ENCODE results near the gene SEC14L2. TPM values are rescaled to one million over a fixed set of nuclear protein-coding genes. Genes with fewer than 3 reads are reported as not detected.

The SEC14L2 gene
- total RNA-seq, 1 donor from 2014 or later: 20.6 TPM

DNA sequence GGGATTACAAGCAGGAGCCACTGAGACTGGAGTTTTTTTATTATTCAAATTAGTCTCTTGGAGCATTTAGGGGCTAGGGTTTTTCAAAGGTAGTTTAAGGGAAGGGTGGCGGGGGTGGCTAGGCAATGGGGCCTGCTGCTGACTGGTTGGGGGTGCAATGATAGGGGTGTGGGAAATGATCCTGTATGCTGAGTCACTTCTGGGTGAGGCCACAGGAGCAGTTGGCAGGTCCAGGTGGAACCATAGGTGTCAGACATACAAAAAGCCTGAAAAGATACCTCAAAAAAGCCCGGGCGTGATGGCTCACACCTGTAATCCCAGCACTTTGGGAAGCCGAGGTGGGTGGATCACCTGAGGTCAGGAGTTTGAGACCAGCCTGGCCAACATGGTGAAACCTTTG, 42.4 kb downstream of the SEC14L2 start:
- TF ChIP-seq, protein P1, sequence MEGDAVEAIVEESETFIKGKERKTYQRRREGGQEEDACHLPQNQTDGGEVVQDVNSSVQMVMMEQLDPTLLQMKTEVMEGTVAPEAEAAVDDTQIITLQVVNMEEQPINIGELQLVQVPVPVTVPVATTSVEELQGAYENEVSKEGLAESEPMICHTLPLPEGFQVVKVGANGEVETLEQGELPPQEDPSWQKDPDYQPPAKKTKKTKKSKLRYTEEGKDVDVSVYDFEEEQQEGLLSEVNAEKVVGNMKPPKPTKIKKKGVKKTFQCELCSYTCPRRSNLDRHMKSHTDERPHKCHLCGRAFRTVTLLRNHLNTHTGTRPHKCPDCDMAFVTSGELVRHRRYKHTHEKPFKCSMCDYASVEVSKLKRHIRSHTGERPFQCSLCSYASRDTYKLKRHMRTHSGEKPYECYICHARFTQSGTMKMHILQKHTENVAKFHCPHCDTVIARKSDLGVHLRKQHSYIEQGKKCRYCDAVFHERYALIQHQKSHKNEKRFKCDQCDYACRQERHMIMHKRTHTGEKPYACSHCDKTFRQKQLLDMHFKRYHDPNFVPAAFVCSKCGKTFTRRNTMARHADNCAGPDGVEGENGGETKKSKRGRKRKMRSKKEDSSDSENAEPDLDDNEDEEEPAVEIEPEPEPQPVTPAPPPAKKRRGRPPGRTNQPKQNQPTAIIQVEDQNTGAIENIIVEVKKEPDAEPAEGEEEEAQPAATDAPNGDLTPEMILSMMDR (IDR thresholded peaks at IDR 0.05): no peak
- no peaks in the 10 kb centered on the region for H3K27me3 ChIP-seq
- no peak for DNase-seq (ENCODE audit: extremely low spot score in 2 of 2)
- no peaks in the 10 kb centered on the region for H3K36me3 ChIP-seq
- H3K4me3 ChIP-seq: no peak overlapping the region
- H3K9me3 ChIP-seq: no peaks in the 10 kb centered on the region
- no peak overlapping the region for H3K27ac ChIP-seq
- intact Hi-C loops (cut with DNase I): no loop called here
- H3K4me1 ChIP-seq: no peaks in the 10 kb centered on the region

DNA sequence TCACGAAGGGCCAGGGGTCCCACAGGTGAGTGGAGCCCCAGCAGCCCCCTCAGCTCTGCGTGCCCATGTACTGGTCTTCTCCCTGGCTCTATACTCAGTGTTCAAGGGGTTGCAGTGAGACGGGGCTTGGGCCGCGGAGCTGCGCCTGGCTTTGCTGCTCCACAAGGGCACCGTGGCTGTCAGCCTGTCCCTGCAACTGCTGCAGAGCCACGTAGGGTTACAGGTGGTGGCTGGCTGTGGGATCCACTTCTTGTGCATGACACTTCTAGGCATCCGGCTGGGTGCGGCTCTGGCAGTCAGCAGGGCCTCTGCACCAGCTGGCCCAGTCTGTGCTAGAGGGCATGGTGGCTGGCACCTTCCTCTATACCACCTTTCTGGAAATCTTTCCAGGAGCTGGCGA, 43.0 kb downstream of the SEC14L2 start:
- Histone ChIP-seq H3K9me3 (no peaks in the 10 kb centered on the region), H3K4me1 (no peaks in the 10 kb centered on the region), H3K27ac (no peak overlapping the region), H3K36me3 (no peaks in the 10 kb centered on the region), H3K27me3 (no peaks in the 10 kb centered on the region), H3K4me3 (no peak overlapping the region)
- intact Hi-C loops (cut with DNase I): no loop called here
- no peak for DNase-seq (ENCODE audit: extremely low spot score in 2 of 2)
- no peak for TF ChIP-seq POLR2AphosphoS5 (IDR thresholded peaks at IDR 0.05; ENCODE audit: insufficient read depth in 1 of 2, low read depth in 1 of 2)
- TF ChIP-seq POLR2A (IDR thresholded peaks at IDR 0.05): no peak
- TF ChIP-seq, protein P1 (IDR thresholded peaks at IDR 0.05): no peak

- no peak for TF ChIP-seq POLR2A (IDR thresholded peaks at IDR 0.05)
- no peak for TF ChIP-seq POLR2AphosphoS5 (IDR thresholded peaks at IDR 0.05; ENCODE audit: insufficient read depth in 1 of 2, low read depth in 1 of 2)
- TF ChIP-seq, protein P1 (IDR thresholded peaks at IDR 0.05): no peak
- intact Hi-C loops (cut with DNase I): no loop called here
- no peak for DNase-seq (ENCODE audit: extremely low spot score in 2 of 2)
- Histone ChIP-seq H3K27me3 (no peaks in the 10 kb centered on the region), H3K4me1 (no peaks in the 10 kb centered on the region), H3K36me3 (no peaks in the 10 kb centered on the region), H3K4me3 (no peak overlapping the region), H3K9me3 (no peaks in the 10 kb centered on the region), H3K27ac (no peak overlapping the region)
Observed at GRCh38 chr22:30441088-30441487, 44.3 kb downstream of the SEC14L2 start.

- Histone ChIP-seq H3K4me1 (no peaks in the 10 kb centered on the region), H3K27ac (no peak overlapping the region), H3K36me3 (no peaks in the 10 kb centered on the region), H3K9me3 (no peaks in the 10 kb centered on the region), H3K27me3 (no peaks in the 10 kb centered on the region), H3K4me3 (no peak overlapping the region)
- TF ChIP-seq, protein P1 (IDR thresholded peaks at IDR 0.05): peak in 1 of 3 experiments; percentile 51
- TF ChIP-seq POLR2AphosphoS5 (IDR thresholded peaks at IDR 0.05; ENCODE audit: insufficient read depth in 1 of 2, low read depth in 1 of 2): no peak
- intact Hi-C loops (cut with DNase I): no loop called here
- no peak for DNase-seq (ENCODE audit: extremely low spot score in 2 of 2)
Observed at GRCh38 chr22:30444632-30445437, 48.0 kb downstream of the SEC14L2 start.

- TF ChIP-seq POLR2AphosphoS5 (IDR thresholded peaks at IDR 0.05; ENCODE audit: insufficient read depth in 1 of 2, low read depth in 1 of 2) (no peak), POLR2A (IDR thresholded peaks at IDR 0.05) (no peak)
- TF ChIP-seq, protein P1 (IDR thresholded peaks at IDR 0.05): no peak
- no peak overlapping the region for H3K27ac ChIP-seq
- H3K36me3 ChIP-seq: no peaks in the 10 kb centered on the region
- intact Hi-C loops (cut with DNase I): no loop called here
- DNase-seq (ENCODE audit: extremely low spot score in 2 of 2): no peak
- no peaks in the 10 kb centered on the region for H3K4me1 ChIP-seq
- no peaks in the 10 kb centered on the region for H3K9me3 ChIP-seq
- no peak overlapping the region for H3K4me3 ChIP-seq
- no peaks in the 10 kb centered on the region for H3K27me3 ChIP-seq
Observed at GRCh38 chr22:30445438-30446145, 48.8 kb downstream of the SEC14L2 start.
